ENCODE results near the gene GCDH. TPM values are rescaled to one million over a fixed set of nuclear protein-coding genes. Genes with fewer than 3 reads are reported as not detected.

GCDH gene
- total and polyA plus RNA-seq, 12 donors = 22.6 to 72.3 (median 45.1) TPM

DNA sequence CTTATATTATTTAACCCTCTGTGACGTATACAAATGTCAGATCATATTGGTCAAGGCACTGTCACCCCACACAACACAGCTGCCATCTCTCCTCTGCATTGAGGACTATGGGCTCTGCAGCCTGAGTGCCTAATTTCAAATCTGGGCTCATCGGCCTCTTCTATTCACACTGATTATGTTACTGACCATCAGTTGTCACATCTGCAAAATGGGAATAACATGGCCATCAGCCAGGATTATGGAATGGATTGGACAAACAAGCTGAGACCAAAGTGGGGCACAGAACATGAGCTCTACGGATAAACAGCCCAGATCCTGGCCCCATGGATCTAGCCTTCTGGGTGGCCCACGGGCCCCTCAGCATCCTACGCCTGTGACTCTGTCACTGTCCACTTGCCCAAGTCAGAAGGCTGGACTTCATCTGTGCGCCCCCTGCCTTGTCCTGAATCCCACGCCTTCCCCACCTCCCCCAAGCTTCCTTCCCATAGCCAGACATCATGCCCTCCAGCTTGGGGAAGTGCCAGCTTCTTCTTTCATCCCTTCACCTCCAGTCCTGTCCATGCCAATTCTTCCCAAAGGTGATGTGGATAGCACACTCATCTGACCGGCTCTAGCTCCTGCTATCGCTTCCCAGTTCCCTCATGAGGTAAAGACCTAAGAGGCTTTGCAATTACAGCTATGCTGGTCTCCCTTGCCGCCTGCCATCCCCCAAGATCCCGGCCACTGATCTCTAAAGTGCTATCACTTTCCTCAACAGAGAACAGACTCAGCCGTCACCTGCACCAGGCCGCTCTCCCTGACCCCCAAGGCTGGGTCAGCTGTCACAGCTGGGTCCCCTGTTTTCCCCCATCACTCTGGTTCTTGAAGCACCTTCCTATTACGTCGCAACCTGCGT lies 41.7 kb downstream of the GCDH start:
- H3K4me3 ChIP-seq = peak overlapping the region; percentile 57 to 100 (median 86)
- H3K27ac ChIP-seq = peak overlapping the region in 8 of 10 donors; percentile 79 to 90 (median 87)
- intact Hi-C loops (cut with DNase I) = no loop called here
- H3K4me1 ChIP-seq = peaks cover 0 to 34% (median 14%) of the 10 kb centered on the region in 9 donors
- TF ChIP-seq, protein P1, sequence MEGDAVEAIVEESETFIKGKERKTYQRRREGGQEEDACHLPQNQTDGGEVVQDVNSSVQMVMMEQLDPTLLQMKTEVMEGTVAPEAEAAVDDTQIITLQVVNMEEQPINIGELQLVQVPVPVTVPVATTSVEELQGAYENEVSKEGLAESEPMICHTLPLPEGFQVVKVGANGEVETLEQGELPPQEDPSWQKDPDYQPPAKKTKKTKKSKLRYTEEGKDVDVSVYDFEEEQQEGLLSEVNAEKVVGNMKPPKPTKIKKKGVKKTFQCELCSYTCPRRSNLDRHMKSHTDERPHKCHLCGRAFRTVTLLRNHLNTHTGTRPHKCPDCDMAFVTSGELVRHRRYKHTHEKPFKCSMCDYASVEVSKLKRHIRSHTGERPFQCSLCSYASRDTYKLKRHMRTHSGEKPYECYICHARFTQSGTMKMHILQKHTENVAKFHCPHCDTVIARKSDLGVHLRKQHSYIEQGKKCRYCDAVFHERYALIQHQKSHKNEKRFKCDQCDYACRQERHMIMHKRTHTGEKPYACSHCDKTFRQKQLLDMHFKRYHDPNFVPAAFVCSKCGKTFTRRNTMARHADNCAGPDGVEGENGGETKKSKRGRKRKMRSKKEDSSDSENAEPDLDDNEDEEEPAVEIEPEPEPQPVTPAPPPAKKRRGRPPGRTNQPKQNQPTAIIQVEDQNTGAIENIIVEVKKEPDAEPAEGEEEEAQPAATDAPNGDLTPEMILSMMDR (IDR thresholded peaks at IDR 0.05) = no peak
- H3K27me3 ChIP-seq = no peaks in the 10 kb centered on the region
- DNase-seq (no peak), ATAC-seq (peak in 2 of 8 donors; percentile 0)
- no peaks in the 10 kb centered on the region for H3K9me3 ChIP-seq
- WGBS, 2 donors = 28 to 36% methylated on average over 16 of the region's 16 CpGs
- H3K36me3 ChIP-seq = peaks cover 0 to 41% (median 22%) of the 10 kb centered on the region in 9 donors

DNA sequence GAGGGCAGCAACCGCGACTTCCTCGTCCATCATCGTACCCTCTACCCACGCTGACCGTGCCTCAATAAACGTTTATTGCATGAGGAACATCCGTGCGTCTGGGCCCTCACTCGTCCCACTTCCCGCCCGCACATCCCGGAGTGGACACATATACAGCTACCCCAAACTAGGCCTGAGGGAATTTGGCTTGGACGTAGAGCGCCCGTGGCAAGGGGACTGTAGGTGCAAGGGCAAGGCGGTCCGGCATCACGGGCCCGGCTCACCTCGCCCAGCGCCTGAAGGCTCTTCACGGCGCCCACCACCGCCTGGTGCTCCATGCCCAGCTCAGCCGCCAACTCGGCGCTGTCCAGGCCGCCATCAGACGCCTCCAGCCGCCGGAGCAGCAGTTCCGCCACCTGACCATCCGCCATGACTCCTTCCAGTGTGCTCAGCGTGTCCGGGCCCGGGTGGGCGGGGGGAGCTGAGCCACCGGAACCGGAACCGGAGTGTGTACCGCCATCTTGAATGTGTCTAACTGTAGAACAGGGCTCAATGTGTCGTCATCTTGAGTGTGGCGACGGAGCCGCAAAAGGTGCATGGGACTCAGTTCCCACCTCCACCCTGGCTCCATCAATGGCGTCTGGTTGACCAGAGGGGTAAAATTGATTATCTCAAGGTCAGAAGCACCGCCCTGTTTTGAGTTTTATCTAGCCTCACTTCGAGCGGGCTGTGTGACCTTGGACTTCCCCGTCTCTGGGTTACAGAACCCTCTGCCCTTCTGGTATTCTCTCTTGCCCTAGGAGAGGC lies 42.5 kb downstream of the GCDH start, which contains the start of gene FARSA:
TSS of gene FARSA (minus strand) at position 425 of the 786 bp plus-strand sequence. CDS start at position 410, 15 bp downstream.
- Histone ChIP-seq H3K4me1 (peaks cover 0 to 38% (median 17%) of the 10 kb centered on the region in 9 donors), H3K36me3 (peaks cover 0 to 32% (median 14%) of the 10 kb centered on the region in 9 donors), H3K4me3 (peak within 1 kb of the TSS; percentile 57 to 100 (median 86)), H3K9me3 (no peaks in the 10 kb centered on the region), H3K27ac (peak within 1 kb of the TSS in 9 of 10 donors; percentile 79 to 90 (median 87)), H3K27me3 (no peaks in the 10 kb centered on the region)
- intact Hi-C loops (cut with DNase I) = no loop called here
- ATAC-seq (peak; percentile 81 to 86 (median 84)), DNase-seq (peak; percentile 92 to 94)
- TF ChIP-seq, protein P1 (IDR thresholded peaks at IDR 0.05) = no peak
- WGBS, 2 donors = 2% methylated on average over 50 to 51 of the region's 51 CpGs

DNA sequence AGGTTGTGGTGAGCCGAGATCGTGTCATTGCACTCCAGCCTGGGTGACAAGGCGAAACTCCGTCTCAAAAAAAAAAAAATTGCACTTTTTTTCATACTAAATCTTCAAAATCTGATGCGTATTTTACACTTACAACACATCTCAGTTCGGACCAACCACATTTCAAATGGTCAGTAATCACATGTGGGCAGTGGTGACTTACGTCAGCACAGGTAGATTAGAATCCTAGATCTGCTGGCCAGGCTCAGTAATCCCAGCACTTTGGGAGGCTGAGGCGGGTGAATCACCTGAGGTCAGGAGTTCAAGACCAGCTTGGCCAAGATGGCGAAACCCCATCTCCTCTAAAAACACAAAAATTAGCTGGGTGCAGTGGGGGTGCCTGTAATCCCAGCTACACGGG lies 44.1 kb downstream of the GCDH start:
- Histone ChIP-seq H3K4me1 (peaks cover under 1 to 46% (median 27%) of the 10 kb centered on the region in 9 donors), H3K36me3 (peaks cover 0 to 27% (median 4%) of the 10 kb centered on the region in 9 donors), H3K9me3 (no peaks in the 10 kb centered on the region), H3K27ac (no peak overlapping the region), H3K27me3 (no peaks in the 10 kb centered on the region), H3K4me3 (no peak overlapping the region)
- WGBS, 2 donors = 93 to 94% methylated on average over 10 of the region's 10 CpGs
- TF ChIP-seq, protein P1 (IDR thresholded peaks at IDR 0.05) = no peak
- intact Hi-C loops (cut with DNase I) = no loop called here
- no peak for ATAC-seq
- no peak for DNase-seq

DNA sequence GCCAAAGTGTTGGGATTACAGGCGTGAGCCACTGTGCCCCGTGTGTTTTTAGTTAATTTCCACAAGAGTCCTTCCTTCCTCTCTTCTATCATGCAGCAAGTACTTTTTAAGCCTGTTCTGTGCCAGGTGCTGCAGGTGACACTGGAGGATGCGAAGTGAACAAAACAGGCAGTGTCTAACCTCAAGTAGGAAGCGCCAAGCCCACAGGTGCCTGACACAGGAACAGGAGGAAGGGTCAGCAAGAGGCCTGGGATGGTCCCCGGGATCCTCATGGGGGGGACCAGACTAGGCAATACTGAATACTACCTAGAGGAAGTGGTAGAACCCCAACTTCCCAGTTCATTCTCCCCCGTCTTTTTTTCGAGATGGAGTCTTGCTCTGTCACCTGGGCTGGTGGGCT lies 45.6 kb downstream of the GCDH start:
- 78 to 83% methylated on average over 7 of the region's 7 CpGs for WGBS, 2 donors
- Histone ChIP-seq H3K4me3 (no peak overlapping the region), H3K9me3 (no peaks in the 10 kb centered on the region), H3K4me1 (peaks cover 4 to 60% (median 41%) of the 10 kb centered on the region in 9 donors), H3K27me3 (no peaks in the 10 kb centered on the region), H3K27ac (peak overlapping the region in 1 of 10 donors; percentile 97), H3K36me3 (peaks cover 0 to 27% (median 17%) of the 10 kb centered on the region in 9 donors)
- intact Hi-C loops (cut with DNase I) = no loop called here
- ATAC-seq (no peak), DNase-seq (no peak)
- TF ChIP-seq, protein P1 (IDR thresholded peaks at IDR 0.05) = no peak
